Neural progenitor cell (in vitro differentiated cells): ENCODE measurements around the gene ACMSD. TPM values are rescaled to one million over a fixed set of nuclear protein-coding genes. Genes with fewer than 3 reads are reported as not detected.

Source experiments
- DNase-seq: peaks from one replicate; pipeline ENCODE4 v3.0.0-alpha.2; 2016; ENCODE audit warnings: low spot score
- H2AFZ ChIP-seq: fragments of 200-600 bp; sonication (generic); replicated peaks from 2 replicates; pipeline ENCODE4 v1.6.1; 2016; ENCODE audit warnings: antibody characterized with exemption
- H3F3A ChIP-seq: fragments of 200-600 bp; sonication (generic); 2 replicates; pipeline ENCODE4 v1.6.1; 2016; ENCODE audit warnings: antibody characterized with exemption, low read depth
- H3K27ac ChIP-seq: fragments of 200-600 bp; sonication (generic); 2 replicates; pipeline ENCODE4 v1.5.1; 2016; ENCODE audit warnings: mild to moderate bottlenecking
- H3K27me3 ChIP-seq: fragments of 200-600 bp; sonication (generic); 2 replicates; pipeline ENCODE4 v1.6.1; 2016; ENCODE audit warnings: mild to moderate bottlenecking, moderate library complexity
- H3K36me3 ChIP-seq: fragments of 200-600 bp; sonication (generic); 2 replicates; pipeline ENCODE4 v1.5.1; 2016
- H3K4me1 ChIP-seq: fragments of 200-600 bp; sonication (generic); 2 replicates; pipeline ENCODE4 v1.6.1; 2016; ENCODE audit warnings: mixed run types
- H3K4me2 ChIP-seq: fragments of 200-600 bp; sonication (generic); 2 replicates; pipeline ENCODE4 v1.6.1; 2016
- H3K4me3 ChIP-seq: fragments of 200-600 bp; sonication (generic); 2 replicates; pipeline ENCODE4 v1.5.1; 2016
- H3K79me2 ChIP-seq: fragments of 200-600 bp; sonication (generic); 2 replicates; pipeline ENCODE4 v1.6.1; 2016; ENCODE audit warnings: low read depth
- H3K9ac ChIP-seq: fragments of 200-600 bp; sonication (generic); 2 replicates; pipeline ENCODE4 v1.6.1; 2016
- H3K9me3 ChIP-seq: fragments of 200-600 bp; sonication (generic); 2 replicates; pipeline ENCODE4 v1.5.1; 2016; ENCODE audit warnings: low read depth
- H4K20me1 ChIP-seq: fragments of 200-600 bp; sonication (generic); 2 replicates; pipeline ENCODE4 v1.6.1; 2016; ENCODE audit warnings: low read depth
- H3K27ac Mint-ChIP-seq: 3 replicates; pipeline ENCODE4 v1.8.0; 2021; ENCODE audit warnings: mixed read lengths
- H3K27me3 Mint-ChIP-seq: 2 replicates; pipeline ENCODE4 v1.8.0; 2022; ENCODE audit warnings: low read depth, mild to moderate bottlenecking, inconsistent platforms, moderate library complexity, mixed read lengths; ENCODE audit not compliant: insufficient read depth
- H3K36me3 Mint-ChIP-seq: 3 replicates; pipeline ENCODE4 v1.8.0; 2021; ENCODE audit warnings: mixed read lengths
- H3K4me1 Mint-ChIP-seq: 3 replicates; pipeline ENCODE4 v1.8.0; 2021; ENCODE audit warnings: mixed read lengths
- H3K4me3 Mint-ChIP-seq: 3 replicates; pipeline ENCODE4 v1.8.0; 2021; ENCODE audit warnings: mild to moderate bottlenecking, moderate library complexity, mixed read lengths
- H3K9me3 Mint-ChIP-seq: 3 replicates; pipeline ENCODE4 v1.8.0; 2020; ENCODE audit warnings: mixed read lengths
- EZH2 ChIP-seq: fragments of 200-600 bp; sonication (generic); IDR thresholded peaks from 2 replicates; pipeline ENCODE4 v1.6.1; 2017; ENCODE audit warnings: antibody characterized with exemption, mild to moderate bottlenecking, moderate library complexity
- EZH2phosphoT487 ChIP-seq: fragments of 200-600 bp; sonication (generic); IDR thresholded peaks from 2 replicates; pipeline ENCODE4 v1.6.1; 2017; ENCODE audit warnings: antibody characterized with exemption
- total RNA-seq: library from RNA; depleted of rRNA; stranded (reverse); fragments of >200 nt; gene quantifications from 2 replicates; pipeline ENCODE4 v1.2.3, GENCODE V29; 2015; ENCODE audit warnings: low replicate concordance
- TF ChIP-seq, protein P1 (sequence below): fragments of 200-600 bp; sonication (generic); IDR thresholded peaks from 2 replicates; pipeline ENCODE4 v1.5.1; 2017; ENCODE audit warnings: antibody characterized with exemption, mild to moderate bottlenecking

ACMSD gene
- not detected in 2 replicates for total RNA-seq

DNA sequence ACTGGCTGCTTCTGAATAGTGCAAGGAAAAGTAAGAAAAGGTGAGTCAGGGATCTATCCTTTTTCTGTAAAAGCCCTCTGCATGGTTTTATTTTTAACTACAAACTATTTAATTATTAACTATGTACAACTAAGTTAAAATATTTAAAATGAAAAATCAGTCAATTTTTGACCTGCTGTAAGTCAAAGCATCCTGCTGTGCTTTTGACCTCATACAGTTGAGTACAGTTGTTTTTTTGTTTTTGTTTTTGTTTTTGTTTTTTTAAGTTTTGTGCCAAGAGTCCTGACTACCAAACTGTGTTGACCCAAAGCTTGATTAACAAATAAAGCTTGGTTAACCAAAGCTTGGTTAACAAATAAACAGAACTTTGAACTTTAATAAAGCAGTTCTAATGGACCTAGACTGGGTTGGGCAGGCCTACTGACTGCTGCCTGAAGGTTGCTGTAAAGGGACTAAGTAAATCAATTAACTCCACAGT lies at the start of gene ACMSD:
Gene ACMSD (plus strand): TSS at position 474 of the 478 bp plus-strand sequence. CDS start 67 bp downstream, outside the sequence.
- no peak within 1 kb of the TSS for H3K4me3 Mint-ChIP-seq
- H3K79me2 ChIP-seq, result no peaks in the 10 kb centered on the region
- DNase-seq, result no peak
- TF ChIP-seq EZH2 (no peak), EZH2phosphoT487 (no peak)
- peaks cover 9% of the 10 kb centered on the region for H3K9me3 ChIP-seq
- H3K4me1 Mint-ChIP-seq, result no peaks in the 10 kb centered on the region
- no peaks in the 10 kb centered on the region for H3K27me3 Mint-ChIP-seq
- no peak within 1 kb of the TSS for H3K4me3 ChIP-seq
- H3K9me3 Mint-ChIP-seq, result peaks cover 17% of the 10 kb centered on the region
- H3K9ac ChIP-seq, result no peak within 1 kb of the TSS
- no peaks in the 10 kb centered on the region for H4K20me1 ChIP-seq
- H3K27ac Mint-ChIP-seq, result peak within 1 kb of the TSS; percentile 18
- H3K4me1 ChIP-seq, result no peaks in the 10 kb centered on the region
- no peak within 1 kb of the TSS for H2AFZ ChIP-seq
- H3K4me2 ChIP-seq, result no peak within 1 kb of the TSS
- H3K36me3 ChIP-seq, result peaks cover 4% of the 10 kb centered on the region
- no peaks in the 10 kb centered on the region for H3K36me3 Mint-ChIP-seq
- no peaks in the 10 kb centered on the region for H3K27me3 ChIP-seq
- no peak within 1 kb of the TSS for H3K27ac ChIP-seq
- no peaks in the 10 kb centered on the region for H3F3A ChIP-seq

DNA sequence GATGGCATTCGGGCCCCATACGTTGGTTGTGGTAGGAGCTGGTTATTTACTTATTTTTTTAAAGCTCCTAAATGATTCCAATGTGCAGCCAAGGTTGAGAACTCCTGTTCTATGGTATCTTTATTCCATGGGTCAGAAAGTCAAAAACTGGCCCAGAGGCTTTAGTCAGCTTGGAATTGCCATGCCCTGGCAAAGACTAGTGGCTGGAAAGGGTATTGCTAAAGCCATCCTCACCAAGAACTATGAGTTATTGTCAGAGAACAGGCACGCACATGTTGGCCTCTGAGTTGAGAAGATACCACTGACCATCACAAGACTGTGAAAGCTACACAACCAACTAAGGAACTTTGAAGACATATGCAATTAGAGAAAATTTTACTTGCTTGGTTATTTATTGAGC lies 47.9 kb upstream of the ACMSD start:
- no peak overlapping the region for H3K27ac ChIP-seq
- Mint-ChIP-seq H3K9me3 (no peaks in the 10 kb centered on the region), H3K4me1 (peaks cover 4% of the 10 kb centered on the region), H3K27me3 (no peaks in the 10 kb centered on the region), H3K27ac (no peak overlapping the region), H3K4me3 (no peak overlapping the region), H3K36me3 (no peaks in the 10 kb centered on the region)
- no peaks in the 10 kb centered on the region for H3K36me3 ChIP-seq
- H3K79me2 ChIP-seq, result no peaks in the 10 kb centered on the region
- no peak overlapping the region for H2AFZ ChIP-seq
- no peaks in the 10 kb centered on the region for H3K9me3 ChIP-seq
- no peaks in the 10 kb centered on the region for H3K27me3 ChIP-seq
- no peaks in the 10 kb centered on the region for H3K4me1 ChIP-seq
- H3F3A ChIP-seq, result no peaks in the 10 kb centered on the region
- no peak for TF ChIP-seq EZH2
- TF ChIP-seq EZH2phosphoT487, result no peak
- TF ChIP-seq, protein P1, sequence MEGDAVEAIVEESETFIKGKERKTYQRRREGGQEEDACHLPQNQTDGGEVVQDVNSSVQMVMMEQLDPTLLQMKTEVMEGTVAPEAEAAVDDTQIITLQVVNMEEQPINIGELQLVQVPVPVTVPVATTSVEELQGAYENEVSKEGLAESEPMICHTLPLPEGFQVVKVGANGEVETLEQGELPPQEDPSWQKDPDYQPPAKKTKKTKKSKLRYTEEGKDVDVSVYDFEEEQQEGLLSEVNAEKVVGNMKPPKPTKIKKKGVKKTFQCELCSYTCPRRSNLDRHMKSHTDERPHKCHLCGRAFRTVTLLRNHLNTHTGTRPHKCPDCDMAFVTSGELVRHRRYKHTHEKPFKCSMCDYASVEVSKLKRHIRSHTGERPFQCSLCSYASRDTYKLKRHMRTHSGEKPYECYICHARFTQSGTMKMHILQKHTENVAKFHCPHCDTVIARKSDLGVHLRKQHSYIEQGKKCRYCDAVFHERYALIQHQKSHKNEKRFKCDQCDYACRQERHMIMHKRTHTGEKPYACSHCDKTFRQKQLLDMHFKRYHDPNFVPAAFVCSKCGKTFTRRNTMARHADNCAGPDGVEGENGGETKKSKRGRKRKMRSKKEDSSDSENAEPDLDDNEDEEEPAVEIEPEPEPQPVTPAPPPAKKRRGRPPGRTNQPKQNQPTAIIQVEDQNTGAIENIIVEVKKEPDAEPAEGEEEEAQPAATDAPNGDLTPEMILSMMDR, result peak; percentile 21
- no peak overlapping the region for H3K4me3 ChIP-seq
- H4K20me1 ChIP-seq, result no peaks in the 10 kb centered on the region
- no peak overlapping the region for H3K4me2 ChIP-seq
- no peak for DNase-seq
- no peak overlapping the region for H3K9ac ChIP-seq

DNA sequence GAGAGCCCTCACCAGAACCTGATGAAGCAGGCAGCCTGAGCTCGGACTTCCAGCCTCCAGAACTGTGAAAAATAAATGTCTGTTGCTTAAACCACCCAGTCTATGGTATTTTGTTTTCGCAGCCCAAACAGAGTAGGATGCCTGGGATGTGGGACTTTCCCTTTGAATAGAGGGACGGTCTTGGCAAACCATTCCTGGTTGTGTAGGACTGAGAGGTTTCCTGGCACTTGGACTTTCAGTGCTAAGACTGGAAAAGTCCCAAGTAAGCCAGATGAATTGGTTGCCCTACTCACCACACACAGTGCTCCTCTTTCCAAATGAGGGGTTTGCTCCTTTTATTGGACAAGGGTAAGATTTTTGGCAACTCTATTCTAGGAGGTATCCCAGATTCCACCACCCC lies 46.8 kb upstream of the ACMSD start:
- H3K9me3 Mint-ChIP-seq, result no peaks in the 10 kb centered on the region
- no peak overlapping the region for H3K4me2 ChIP-seq
- H3K27me3 ChIP-seq, result no peaks in the 10 kb centered on the region
- no peak overlapping the region for H3K4me3 ChIP-seq
- H4K20me1 ChIP-seq, result no peaks in the 10 kb centered on the region
- no peak overlapping the region for H2AFZ ChIP-seq
- H3F3A ChIP-seq, result no peaks in the 10 kb centered on the region
- H3K36me3 ChIP-seq, result no peaks in the 10 kb centered on the region
- H3K4me1 ChIP-seq, result no peaks in the 10 kb centered on the region
- H3K9me3 ChIP-seq, result no peaks in the 10 kb centered on the region
- DNase-seq, result no peak
- H3K79me2 ChIP-seq, result no peaks in the 10 kb centered on the region
- no peak overlapping the region for H3K4me3 Mint-ChIP-seq
- no peak overlapping the region for H3K27ac Mint-ChIP-seq
- TF ChIP-seq EZH2phosphoT487 (no peak), EZH2 (no peak)
- TF ChIP-seq, protein P1, result no peak
- no peak overlapping the region for H3K27ac ChIP-seq
- no peaks in the 10 kb centered on the region for H3K27me3 Mint-ChIP-seq
- no peaks in the 10 kb centered on the region for H3K36me3 Mint-ChIP-seq
- peaks cover 4% of the 10 kb centered on the region for H3K4me1 Mint-ChIP-seq
- no peak overlapping the region for H3K9ac ChIP-seq

DNA sequence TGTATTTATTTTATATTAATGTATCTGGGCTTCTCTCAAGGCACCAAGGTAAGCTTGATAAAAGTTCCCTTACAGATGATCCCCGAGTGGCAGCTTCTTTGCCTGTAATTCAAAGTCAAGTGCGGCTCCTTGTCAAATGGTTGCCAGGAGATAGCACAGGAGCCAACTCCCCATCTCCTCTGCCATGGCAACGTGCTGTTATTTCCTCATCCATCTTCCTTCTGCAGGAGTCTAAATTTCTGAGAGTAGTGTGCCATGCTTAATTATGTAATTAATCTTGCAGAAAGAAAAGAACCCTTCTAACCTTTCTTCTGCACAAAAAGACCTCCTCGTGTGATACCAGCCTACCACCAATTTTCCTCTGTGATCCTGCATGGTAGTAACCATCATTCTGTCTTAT lies 46.2 kb upstream of the ACMSD start:
- no peak overlapping the region for H3K27ac ChIP-seq
- H3K9me3 Mint-ChIP-seq, result no peaks in the 10 kb centered on the region
- H3K27ac Mint-ChIP-seq, result no peak overlapping the region
- TF ChIP-seq, protein P1, result no peak
- TF ChIP-seq EZH2phosphoT487, result no peak
- no peak for TF ChIP-seq EZH2
- no peaks in the 10 kb centered on the region for H3K27me3 Mint-ChIP-seq
- no peaks in the 10 kb centered on the region for H4K20me1 ChIP-seq
- no peaks in the 10 kb centered on the region for H3K9me3 ChIP-seq
- DNase-seq, result no peak
- H3K4me3 Mint-ChIP-seq, result no peak overlapping the region
- no peaks in the 10 kb centered on the region for H3K27me3 ChIP-seq
- H3K36me3 Mint-ChIP-seq, result no peaks in the 10 kb centered on the region
- no peaks in the 10 kb centered on the region for H3K79me2 ChIP-seq
- H3F3A ChIP-seq, result no peaks in the 10 kb centered on the region
- H3K4me3 ChIP-seq, result no peak overlapping the region
- H3K4me2 ChIP-seq, result no peak overlapping the region
- no peaks in the 10 kb centered on the region for H3K4me1 ChIP-seq
- H3K36me3 ChIP-seq, result no peaks in the 10 kb centered on the region
- peaks cover 4% of the 10 kb centered on the region for H3K4me1 Mint-ChIP-seq
- H2AFZ ChIP-seq, result no peak overlapping the region
- H3K9ac ChIP-seq, result no peak overlapping the region
